H1 (cell line): ENCODE measurements around the gene PSPH. TPM values are rescaled to one million over a fixed set of nuclear protein-coding genes. Genes with fewer than 3 reads are reported as not detected.

ENCODE experiments used
- BCL11A ChIP-seq, 2 experiments: IDR thresholded peaks; one replicate each; pipeline ENCODE4 v1.6.1; 2011; ENCODE audit warnings: low read depth in 2 of 2, low read length in 2 of 2, mild to moderate bottlenecking in 2 of 2
- JUND ChIP-seq: IDR thresholded peaks from 2 replicates; pipeline ENCODE4 v1.6.1; 2011; ENCODE audit warnings: mild to moderate bottlenecking, improper control_type of control experiment, low read length
- POLR2A ChIP-seq, 2 experiments: IDR thresholded peaks; 1 replicate in 1 of 2; 2 replicates in 1 of 2; pipeline ENCODE4 v1.6.1; 2011; ENCODE audit warnings: low read depth in 2 of 2, low read length in 2 of 2, mild to moderate bottlenecking in 2 of 2; ENCODE audit errors: control extremely low read depth in 1 of 2
- POU5F1 ChIP-seq: IDR thresholded peaks from 2 replicates; pipeline ENCODE4 v1.6.1; 2011; ENCODE audit warnings: low read depth, mild to moderate bottlenecking, low read length, moderate library complexity
- polyA plus RNA-seq, 7 experiments: library from polyadenylated mRNA; depleted of rRNA in 3 of 7; stranded (reverse) in 5 of 7; unstranded in 2 of 7; fragments of >200 nt in 5 of 7; fragments of 200-250 nt in 2 of 7; gene quantifications; 1 replicate in 5 of 7; 2 replicates in 1 of 7; 4 replicates in 1 of 7; pipeline versions ENCODE4 v1.2.1 to v1.2.3, GENCODE V29; 2011 to 2013; ENCODE audit warnings: missing spikeins in 2 of 7, mixed read lengths in 2 of 7
- total RNA-seq: library from RNA; stranded (reverse); fragmentation: NEBNext Ultra II Directional; extraction: Animal tissue kit (Norgen Biotek cat#: 25700); gene quantifications from 2 replicates; pipeline ENCODE4 v1.2.1, GENCODE V29; 2021
- TF ChIP-seq, protein P1 (sequence below): IDR thresholded peaks from 2 replicates; pipeline ENCODE4 v1.6.1; 2012; ENCODE audit warnings: low read length, inconsistent platforms
- TF ChIP-seq, protein P2 (sequence below): fragments of 300-600 bp; sonication (generic); IDR thresholded peaks from 2 replicates; pipeline ENCODE4 v1.7.1; 2012; ENCODE audit warnings: low read length, moderate library complexity, mild to moderate bottlenecking, inconsistent platforms; ENCODE audit not compliant: insufficient replicate concordance
- TF ChIP-seq, protein P3 (sequence below): IDR thresholded peaks from 2 replicates; pipeline ENCODE4 v1.6.1; 2012; ENCODE audit warnings: inconsistent platforms

PSPH gene
- total and polyA plus RNA-seq, 2 of the 8 experiments (the other 6 are each of a cell fraction or from before 2014, with no cell fraction given) = 31.0 to 64.8 TPM

DNA sequence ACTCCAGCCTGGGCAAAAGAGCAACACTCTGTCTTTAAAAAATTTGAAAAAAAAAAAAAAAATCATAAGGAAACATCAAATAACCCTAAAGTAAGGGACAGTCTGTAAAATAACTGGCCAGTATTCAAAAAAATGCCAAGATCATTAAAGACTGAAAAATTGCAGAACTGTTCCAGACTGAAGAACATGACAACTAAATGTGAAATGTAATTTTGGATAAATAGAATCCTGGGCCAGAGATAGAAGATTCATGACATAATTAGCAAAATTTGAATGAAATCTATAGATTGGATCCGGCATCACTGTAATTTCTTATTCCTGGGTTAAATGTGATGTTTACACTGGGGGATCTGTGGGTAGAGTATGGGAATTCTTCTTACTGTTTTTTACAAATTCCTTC is 3.0 kb downstream of the PSPH start (continued):
- TF ChIP-seq, protein P1, sequence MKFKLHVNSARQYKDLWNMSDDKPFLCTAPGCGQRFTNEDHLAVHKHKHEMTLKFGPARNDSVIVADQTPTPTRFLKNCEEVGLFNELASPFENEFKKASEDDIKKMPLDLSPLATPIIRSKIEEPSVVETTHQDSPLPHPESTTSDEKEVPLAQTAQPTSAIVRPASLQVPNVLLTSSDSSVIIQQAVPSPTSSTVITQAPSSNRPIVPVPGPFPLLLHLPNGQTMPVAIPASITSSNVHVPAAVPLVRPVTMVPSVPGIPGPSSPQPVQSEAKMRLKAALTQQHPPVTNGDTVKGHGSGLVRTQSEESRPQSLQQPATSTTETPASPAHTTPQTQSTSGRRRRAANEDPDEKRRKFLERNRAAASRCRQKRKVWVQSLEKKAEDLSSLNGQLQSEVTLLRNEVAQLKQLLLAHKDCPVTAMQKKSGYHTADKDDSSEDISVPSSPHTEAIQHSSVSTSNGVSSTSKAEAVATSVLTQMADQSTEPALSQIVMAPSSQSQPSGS = no peak
- TF ChIP-seq BCL11A (IDR thresholded peaks at IDR 0.05; ENCODE audit: low read depth in 2 of 2, low read length in 2 of 2) (no peak), POU5F1 (no peak), POLR2A (IDR thresholded peaks at IDR 0.05; ENCODE audit: control extremely low read depth in 1 of 2, low read depth in 2 of 2, low read length in 2 of 2) (no peak), JUND (no peak)
- TF ChIP-seq, protein P2, sequence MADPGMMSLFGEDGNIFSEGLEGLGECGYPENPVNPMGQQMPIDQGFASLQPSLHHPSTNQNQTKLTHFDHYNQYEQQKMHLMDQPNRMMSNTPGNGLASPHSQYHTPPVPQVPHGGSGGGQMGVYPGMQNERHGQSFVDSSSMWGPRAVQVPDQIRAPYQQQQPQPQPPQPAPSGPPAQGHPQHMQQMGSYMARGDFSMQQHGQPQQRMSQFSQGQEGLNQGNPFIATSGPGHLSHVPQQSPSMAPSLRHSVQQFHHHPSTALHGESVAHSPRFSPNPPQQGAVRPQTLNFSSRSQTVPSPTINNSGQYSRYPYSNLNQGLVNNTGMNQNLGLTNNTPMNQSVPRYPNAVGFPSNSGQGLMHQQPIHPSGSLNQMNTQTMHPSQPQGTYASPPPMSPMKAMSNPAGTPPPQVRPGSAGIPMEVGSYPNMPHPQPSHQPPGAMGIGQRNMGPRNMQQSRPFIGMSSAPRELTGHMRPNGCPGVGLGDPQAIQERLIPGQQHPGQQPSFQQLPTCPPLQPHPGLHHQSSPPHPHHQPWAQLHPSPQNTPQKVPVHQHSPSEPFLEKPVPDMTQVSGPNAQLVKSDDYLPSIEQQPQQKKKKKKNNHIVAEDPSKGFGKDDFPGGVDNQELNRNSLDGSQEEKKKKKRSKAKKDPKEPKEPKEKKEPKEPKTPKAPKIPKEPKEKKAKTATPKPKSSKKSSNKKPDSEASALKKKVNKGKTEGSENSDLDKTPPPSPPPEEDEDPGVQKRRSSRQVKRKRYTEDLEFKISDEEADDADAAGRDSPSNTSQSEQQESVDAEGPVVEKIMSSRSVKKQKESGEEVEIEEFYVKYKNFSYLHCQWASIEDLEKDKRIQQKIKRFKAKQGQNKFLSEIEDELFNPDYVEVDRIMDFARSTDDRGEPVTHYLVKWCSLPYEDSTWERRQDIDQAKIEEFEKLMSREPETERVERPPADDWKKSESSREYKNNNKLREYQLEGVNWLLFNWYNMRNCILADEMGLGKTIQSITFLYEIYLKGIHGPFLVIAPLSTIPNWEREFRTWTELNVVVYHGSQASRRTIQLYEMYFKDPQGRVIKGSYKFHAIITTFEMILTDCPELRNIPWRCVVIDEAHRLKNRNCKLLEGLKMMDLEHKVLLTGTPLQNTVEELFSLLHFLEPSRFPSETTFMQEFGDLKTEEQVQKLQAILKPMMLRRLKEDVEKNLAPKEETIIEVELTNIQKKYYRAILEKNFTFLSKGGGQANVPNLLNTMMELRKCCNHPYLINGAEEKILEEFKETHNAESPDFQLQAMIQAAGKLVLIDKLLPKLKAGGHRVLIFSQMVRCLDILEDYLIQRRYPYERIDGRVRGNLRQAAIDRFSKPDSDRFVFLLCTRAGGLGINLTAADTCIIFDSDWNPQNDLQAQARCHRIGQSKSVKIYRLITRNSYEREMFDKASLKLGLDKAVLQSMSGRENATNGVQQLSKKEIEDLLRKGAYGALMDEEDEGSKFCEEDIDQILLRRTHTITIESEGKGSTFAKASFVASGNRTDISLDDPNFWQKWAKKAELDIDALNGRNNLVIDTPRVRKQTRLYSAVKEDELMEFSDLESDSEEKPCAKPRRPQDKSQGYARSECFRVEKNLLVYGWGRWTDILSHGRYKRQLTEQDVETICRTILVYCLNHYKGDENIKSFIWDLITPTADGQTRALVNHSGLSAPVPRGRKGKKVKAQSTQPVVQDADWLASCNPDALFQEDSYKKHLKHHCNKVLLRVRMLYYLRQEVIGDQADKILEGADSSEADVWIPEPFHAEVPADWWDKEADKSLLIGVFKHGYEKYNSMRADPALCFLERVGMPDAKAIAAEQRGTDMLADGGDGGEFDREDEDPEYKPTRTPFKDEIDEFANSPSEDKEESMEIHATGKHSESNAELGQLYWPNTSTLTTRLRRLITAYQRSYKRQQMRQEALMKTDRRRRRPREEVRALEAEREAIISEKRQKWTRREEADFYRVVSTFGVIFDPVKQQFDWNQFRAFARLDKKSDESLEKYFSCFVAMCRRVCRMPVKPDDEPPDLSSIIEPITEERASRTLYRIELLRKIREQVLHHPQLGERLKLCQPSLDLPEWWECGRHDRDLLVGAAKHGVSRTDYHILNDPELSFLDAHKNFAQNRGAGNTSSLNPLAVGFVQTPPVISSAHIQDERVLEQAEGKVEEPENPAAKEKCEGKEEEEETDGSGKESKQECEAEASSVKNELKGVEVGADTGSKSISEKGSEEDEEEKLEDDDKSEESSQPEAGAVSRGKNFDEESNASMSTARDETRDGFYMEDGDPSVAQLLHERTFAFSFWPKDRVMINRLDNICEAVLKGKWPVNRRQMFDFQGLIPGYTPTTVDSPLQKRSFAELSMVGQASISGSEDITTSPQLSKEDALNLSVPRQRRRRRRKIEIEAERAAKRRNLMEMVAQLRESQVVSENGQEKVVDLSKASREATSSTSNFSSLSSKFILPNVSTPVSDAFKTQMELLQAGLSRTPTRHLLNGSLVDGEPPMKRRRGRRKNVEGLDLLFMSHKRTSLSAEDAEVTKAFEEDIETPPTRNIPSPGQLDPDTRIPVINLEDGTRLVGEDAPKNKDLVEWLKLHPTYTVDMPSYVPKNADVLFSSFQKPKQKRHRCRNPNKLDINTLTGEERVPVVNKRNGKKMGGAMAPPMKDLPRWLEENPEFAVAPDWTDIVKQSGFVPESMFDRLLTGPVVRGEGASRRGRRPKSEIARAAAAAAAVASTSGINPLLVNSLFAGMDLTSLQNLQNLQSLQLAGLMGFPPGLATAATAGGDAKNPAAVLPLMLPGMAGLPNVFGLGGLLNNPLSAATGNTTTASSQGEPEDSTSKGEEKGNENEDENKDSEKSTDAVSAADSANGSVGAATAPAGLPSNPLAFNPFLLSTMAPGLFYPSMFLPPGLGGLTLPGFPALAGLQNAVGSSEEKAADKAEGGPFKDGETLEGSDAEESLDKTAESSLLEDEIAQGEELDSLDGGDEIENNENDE = no peak
- TF ChIP-seq, protein P3, sequence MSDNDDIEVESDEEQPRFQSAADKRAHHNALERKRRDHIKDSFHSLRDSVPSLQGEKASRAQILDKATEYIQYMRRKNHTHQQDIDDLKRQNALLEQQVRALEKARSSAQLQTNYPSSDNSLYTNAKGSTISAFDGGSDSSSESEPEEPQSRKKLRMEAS = no peak
- TF ChIP-seq, all 59 proteins: peak for 0
